Large intestine (tissue), 3 donors: Measurements from ENCODE around the gene ATXN7L3. TPM values are rescaled to one million over a fixed set of nuclear protein-coding genes. Genes with fewer than 3 reads are reported as not detected.

ENCODE experiments used
- DNase-seq, 2 donors: peaks; one replicate each; pipeline versions ENCODE4 v3.0.0 to v3.0.0-alpha.2; 2013
- H3K27ac ChIP-seq: one replicate; pipeline ENCODE4 v1.5.1; 2013; ENCODE audit warnings: low read length
- H3K27me3 ChIP-seq: 2 replicates; pipeline ENCODE4 v1.6.1; 2013; ENCODE audit warnings: low read length; ENCODE audit not compliant: control insufficient read depth, insufficient read depth
- H3K36me3 ChIP-seq: 2 replicates; pipeline ENCODE4 v1.6.1; 2013; ENCODE audit warnings: low read length; ENCODE audit not compliant: control insufficient read depth, insufficient read depth
- H3K4me1 ChIP-seq: one replicate; pipeline ENCODE4 v1.6.1; 2013; ENCODE audit warnings: low read length; ENCODE audit not compliant: control insufficient read depth, insufficient read depth
- H3K4me3 ChIP-seq: one replicate; pipeline ENCODE4 v1.5.1; 2013; ENCODE audit warnings: low read length
- H3K9me3 ChIP-seq: one replicate; pipeline ENCODE4 v1.6.1; 2013; ENCODE audit warnings: mild to moderate bottlenecking, low read depth, low read length, moderate library complexity; ENCODE audit not compliant: control insufficient read depth
- WGBS: methylation state at CpG from one replicate; pipeline ENCODE4 v1.1.5; 2013; ENCODE audit warnings: low lambda C conversion rate; ENCODE audit not compliant: insufficient coverage; 5-methylcytosine and 5-hydroxymethylcytosine counted together
- polyA plus RNA-seq: library from polyadenylated mRNA; unstranded; fragments of 120-200 nt; gene quantifications from one replicate; pipeline ENCODE4 v1.2.1, GENCODE V29; 2013

The ATXN7L3 gene
- polyA plus RNA-seq, 1 donor, result 47.8 TPM

DNA sequence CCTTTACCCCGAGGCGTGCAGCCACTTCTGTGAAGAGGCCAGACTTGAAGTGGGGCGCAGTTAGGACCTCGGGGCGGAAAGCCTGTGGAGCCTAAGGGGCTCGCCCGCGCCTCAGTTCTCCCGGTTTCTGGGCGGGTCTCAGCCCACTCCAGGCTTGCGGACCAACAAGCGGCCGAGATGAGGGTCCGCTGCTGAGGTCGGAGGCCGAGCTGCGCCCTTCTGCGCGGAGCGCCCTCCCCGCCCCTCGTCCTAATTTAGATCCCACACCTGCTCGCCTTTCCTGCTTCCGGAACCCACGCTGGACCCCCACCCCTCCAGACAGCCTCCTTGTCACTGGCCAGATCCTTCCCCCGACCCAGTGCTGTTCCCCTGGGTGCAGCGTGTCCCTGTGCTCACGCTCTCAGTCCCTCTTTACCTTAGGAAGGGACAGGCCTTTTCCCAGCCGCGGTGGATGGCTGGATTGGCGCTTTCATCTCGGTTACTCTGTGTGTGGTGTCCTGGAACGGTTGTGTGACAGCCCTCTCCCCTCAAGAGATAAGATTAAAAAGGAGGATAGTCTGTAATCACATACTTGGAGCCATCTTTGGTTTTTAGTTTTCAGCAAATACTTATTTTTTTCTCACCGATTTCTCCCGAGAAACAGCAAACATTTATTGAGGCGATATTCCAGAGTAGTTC lies 933 bp upstream of the ATXN7L3 start:
- Histone ChIP-seq H3K4me1 (peaks cover 24% of the 10 kb centered on the region), H3K27ac (peak overlapping the region; percentile 98), H3K36me3 (peaks cover 20% of the 10 kb centered on the region), H3K4me3 (peak overlapping the region; percentile 93), H3K27me3 (no peaks in the 10 kb centered on the region), H3K9me3 (no peaks in the 10 kb centered on the region)
- 13% methylated on average over 6 of the region's 36 CpGs for WGBS
- no peak for DNase-seq

DNA sequence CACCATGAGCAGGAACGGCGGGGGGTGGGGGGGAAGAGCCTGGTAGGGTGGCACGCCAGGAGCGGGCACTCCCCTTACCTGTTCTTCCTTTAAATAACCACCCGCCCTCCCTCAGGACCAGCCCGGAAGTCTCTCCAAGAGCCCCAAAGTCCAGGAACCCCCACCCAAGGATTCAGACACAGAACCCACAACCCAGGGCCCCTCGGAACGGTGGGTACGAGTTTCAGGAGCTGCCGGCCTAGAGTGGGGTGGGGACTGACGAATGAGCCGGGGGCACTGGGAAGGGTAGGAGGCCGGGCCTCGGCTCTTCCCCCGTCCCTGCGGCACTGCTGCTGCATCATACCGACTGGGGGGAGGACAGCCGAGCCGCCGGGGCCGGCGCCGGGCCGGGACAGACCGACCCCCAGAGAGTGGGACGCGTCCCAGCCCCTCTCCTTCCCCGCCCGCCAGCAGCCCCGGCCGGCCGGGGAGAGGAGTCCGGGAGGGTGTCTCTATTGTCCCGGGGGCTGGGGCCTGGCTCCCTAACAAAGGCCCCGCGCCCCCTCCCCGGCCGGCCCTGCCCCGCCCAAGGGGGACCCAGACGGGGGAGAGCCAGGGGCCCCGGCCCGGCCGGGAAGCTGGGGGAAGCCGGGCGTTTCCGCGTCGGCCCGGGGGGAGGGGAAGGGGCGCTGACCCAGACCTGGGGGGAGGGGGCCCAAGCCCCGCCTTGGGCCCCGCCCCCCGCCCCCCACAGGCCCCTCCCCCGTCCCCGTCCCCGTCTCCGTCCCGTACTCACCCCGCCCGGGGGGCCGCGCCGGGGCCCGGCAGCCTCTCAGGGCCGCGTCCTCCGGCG lies 747 bp downstream of the ATXN7L3 start:
- peak overlapping the region; percentile 88 for H3K4me3 ChIP-seq
- peak; percentile 38 to 68 for DNase-seq
- peaks cover 37% of the 10 kb centered on the region for H3K36me3 ChIP-seq
- H3K27me3 ChIP-seq, result no peaks in the 10 kb centered on the region
- peak overlapping the region; percentile 93 for H3K27ac ChIP-seq
- H3K9me3 ChIP-seq, result no peaks in the 10 kb centered on the region
- no CpG with 5 or more reads among the region's 68 CpGs for WGBS
- H3K4me1 ChIP-seq, result peaks cover 24% of the 10 kb centered on the region

DNA sequence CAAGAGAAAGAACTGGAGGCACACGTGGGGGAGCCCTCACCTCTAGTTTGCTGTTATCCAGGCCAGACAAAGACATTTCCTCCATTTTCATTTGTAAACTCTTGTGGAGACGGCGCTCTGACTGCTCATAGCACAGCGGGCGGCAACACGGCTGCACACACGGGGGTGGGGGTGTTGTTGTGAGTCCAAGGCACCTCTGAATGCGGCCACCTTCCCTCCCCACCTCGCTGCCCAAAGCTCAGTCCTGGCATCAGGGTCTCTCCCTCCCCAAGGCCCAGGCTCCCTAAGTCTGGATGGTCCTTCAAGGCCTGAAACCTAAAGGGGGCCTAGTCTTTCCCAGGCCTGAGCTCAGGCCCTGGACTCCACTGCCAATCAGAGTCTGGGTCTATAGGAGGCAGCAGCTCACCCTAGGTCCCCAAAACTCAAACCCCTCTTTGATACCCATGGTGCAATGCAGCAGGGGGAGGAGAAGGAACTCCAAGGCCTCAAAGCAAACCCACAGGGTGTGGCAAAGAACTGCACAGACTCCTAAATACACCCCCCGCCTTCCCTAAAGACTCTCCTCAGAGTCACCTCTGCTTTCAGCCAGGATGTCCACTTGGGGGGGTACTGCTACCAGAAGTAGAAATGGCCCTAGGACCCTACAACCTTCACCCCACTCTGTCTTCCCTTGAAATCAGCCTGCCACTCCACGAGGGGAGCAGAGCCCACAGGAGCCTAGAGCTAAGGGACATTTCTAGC lies 1.5 kb downstream of the ATXN7L3 start:
- peaks cover 18% of the 10 kb centered on the region for H3K4me1 ChIP-seq

GRCh38 chr17:44197107-44197506 lies 2.6 kb downstream of the ATXN7L3 start:
- Histone ChIP-seq H3K27ac (no peak overlapping the region), H3K4me1 (peaks cover 26% of the 10 kb centered on the region), H3K27me3 (no peaks in the 10 kb centered on the region), H3K36me3 (peaks cover 53% of the 10 kb centered on the region), H3K9me3 (no peaks in the 10 kb centered on the region), H3K4me3 (no peak overlapping the region)
- WGBS, result no CpG with 5 or more reads among the region's 15 CpGs
- DNase-seq, result no peak

More for the DNA sequence above, 1.5 kb downstream of the ATXN7L3 start:
- H3K4me3 ChIP-seq, result peak overlapping the region; percentile 88
- WGBS, result no CpG with 5 or more reads among the region's 11 CpGs
- peak overlapping the region; percentile 93 for H3K27ac ChIP-seq
- no peaks in the 10 kb centered on the region for H3K9me3 ChIP-seq
- H3K36me3 ChIP-seq, result peaks cover 45% of the 10 kb centered on the region
- no peaks in the 10 kb centered on the region for H3K27me3 ChIP-seq
- DNase-seq, result no peak

DNA sequence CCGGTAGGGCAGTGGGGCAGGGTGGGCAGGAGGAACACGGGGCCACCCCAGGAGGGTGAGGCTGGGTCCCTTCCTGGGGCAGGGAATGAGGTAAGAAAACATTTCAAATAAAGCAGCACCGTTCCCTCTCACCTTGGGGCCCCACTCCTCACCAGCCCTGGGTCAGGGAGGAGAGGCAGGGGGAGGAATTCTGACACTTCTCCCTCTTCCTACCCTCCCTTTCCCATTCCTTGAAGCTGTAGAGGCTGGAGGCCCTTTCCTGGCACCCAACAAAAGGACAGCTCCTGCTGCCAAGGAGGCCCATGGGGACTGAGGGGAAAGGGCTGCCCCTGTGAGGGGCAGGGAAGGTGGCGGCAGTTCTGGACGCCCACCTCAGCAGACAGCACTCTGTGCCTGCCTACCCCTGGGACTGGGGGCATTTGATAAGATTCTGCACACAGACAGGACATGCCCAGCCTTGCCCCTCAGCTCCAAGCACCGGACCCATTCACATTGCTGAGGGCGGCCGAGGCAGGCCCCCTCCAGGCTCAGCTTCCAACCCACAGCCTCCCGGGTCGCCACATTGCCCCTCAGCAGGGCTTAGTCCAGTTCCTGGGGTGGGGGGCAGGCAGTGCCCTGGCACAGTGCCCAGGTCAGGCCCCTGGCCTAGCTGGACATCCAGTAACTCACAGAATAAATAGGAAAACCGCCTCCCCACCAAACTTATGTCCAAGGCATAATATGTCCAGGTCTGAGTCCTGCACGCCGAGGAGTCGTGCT lies 6.2 kb downstream of the ATXN7L3 start:
- Histone ChIP-seq H3K27ac (no peak overlapping the region), H3K9me3 (no peaks in the 10 kb centered on the region), H3K36me3 (peaks cover 79% of the 10 kb centered on the region)

DNA sequence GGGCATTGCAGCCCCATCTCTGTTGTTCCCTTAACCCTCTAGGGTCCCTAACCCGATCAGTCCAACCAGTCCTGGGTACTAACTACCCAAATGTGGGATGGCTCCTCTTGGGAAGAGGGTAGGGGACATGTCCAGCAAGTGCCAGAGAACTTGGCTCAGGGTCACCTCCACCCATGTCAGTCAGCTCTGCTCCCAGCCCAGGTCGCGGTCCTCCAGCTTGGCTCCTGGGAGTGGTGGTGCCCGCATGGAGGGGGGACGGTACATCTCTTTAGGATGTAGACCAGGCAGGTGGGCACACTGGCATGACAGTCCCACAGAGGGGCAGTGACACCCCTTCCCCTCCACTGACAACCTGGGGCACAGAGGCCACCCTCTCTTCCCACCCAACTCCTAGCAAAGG lies 6.9 kb downstream of the ATXN7L3 start:
- Histone ChIP-seq H3K9me3 (no peaks in the 10 kb centered on the region), H3K27ac (peak overlapping the region; percentile 14), H3K36me3 (peaks cover 78% of the 10 kb centered on the region), H3K4me3 (no peak overlapping the region), H3K4me1 (peaks cover 23% of the 10 kb centered on the region), H3K27me3 (no peaks in the 10 kb centered on the region)
- WGBS, result no CpG with 5 or more reads among the region's 5 CpGs
- DNase-seq, result no peak

More for the DNA sequence above, 6.2 kb downstream of the ATXN7L3 start:
- Histone ChIP-seq H3K4me1 (peaks cover 26% of the 10 kb centered on the region), H3K27me3 (no peaks in the 10 kb centered on the region), H3K4me3 (no peak overlapping the region)
- WGBS, result 100% methylated on average over 1 of the region's 14 CpGs
- DNase-seq, result no peak

DNA sequence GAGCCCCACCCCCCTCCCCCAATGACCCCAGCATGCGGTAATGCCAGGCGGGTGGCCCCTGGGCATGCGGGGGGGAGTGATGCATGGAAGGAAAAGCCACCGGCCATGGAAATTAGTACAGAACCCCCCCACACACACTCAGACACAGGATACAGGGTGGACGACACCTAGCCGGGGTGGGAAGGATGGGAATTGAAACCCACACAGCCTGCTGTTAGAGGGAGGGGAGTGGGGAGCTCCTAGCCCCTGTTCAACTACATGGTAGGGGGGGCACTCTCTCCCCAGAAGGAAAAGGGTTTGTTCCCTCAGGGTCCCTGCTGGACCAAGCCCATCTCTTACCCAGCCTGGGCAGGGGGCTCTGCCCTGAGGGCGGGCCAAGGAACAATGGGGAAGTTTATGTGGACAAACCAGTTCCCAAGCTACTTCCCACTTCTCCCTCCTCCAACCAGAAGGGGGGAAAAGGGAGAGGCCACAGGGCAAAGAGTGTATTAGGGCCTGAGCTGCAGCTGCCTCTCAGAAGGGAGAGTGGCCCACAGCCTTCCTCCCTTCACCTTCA lies 7.7 kb downstream of the ATXN7L3 start:
- H3K4me3 ChIP-seq, result no peak overlapping the region
- peaks cover 71% of the 10 kb centered on the region for H3K36me3 ChIP-seq
- no peaks in the 10 kb centered on the region for H3K9me3 ChIP-seq
- no peaks in the 10 kb centered on the region for H3K27me3 ChIP-seq
- peaks cover 19% of the 10 kb centered on the region for H3K4me1 ChIP-seq
- H3K27ac ChIP-seq, result peak overlapping the region; percentile 14
- no CpG with 5 or more reads among the region's 7 CpGs for WGBS
- DNase-seq, result peak; percentile 49 to 69

DNA sequence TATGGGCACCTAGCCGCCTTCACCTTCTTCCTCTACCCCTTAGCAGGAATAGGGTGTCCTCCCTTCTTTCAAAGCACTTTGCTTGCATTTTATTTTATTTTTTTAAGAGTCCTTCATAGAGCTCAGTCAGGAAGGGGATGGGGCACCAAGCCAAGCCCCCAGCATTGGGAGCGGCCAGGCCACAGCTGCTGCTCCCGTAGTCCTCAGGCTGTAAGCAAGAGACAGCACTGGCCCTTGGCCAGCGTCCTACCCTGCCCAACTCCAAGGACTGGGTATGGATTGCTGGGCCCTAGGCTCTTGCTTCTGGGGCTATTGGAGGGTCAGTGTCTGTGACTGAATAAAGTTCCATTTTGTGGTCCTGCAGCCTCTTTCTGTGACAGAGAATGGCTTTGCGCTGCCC lies 8.3 kb downstream of the ATXN7L3 start:
- H3K27ac ChIP-seq, result peak overlapping the region; percentile 14
- WGBS, result 100% methylated on average over 1 of the region's 5 CpGs
- no peak for DNase-seq
- H3K9me3 ChIP-seq, result no peaks in the 10 kb centered on the region
- H3K4me1 ChIP-seq, result peaks cover 19% of the 10 kb centered on the region
- H3K27me3 ChIP-seq, result no peaks in the 10 kb centered on the region
- peaks cover 66% of the 10 kb centered on the region for H3K36me3 ChIP-seq
- H3K4me3 ChIP-seq, result no peak overlapping the region

- no CpG with 5 or more reads among the region's 10 CpGs for WGBS
- peaks cover 57% of the 10 kb centered on the region for H3K36me3 ChIP-seq
- no peaks in the 10 kb centered on the region for H3K27me3 ChIP-seq
- no peaks in the 10 kb centered on the region for H3K9me3 ChIP-seq
- H3K27ac ChIP-seq, result no peak overlapping the region
- H3K4me3 ChIP-seq, result no peak overlapping the region
- peaks cover 23% of the 10 kb centered on the region for H3K4me1 ChIP-seq
- DNase-seq, result no peak
Measured at GRCh38 chr17:44190481-44190880, 9.2 kb downstream of the ATXN7L3 start.
